ENCODE data around the gene ASPRV1. TPM values are rescaled to one million over a fixed set of nuclear protein-coding genes. Genes with fewer than 3 reads are reported as not detected.

ASPRV1 gene
- total RNA-seq, 1 donor from 2014 or later = 0.26 TPM

- Histone ChIP-seq H3K36me3 (ENCODE audit: control insufficient read depth, insufficient read depth, low read length) (no peaks in the 10 kb centered on the region), H3K4me3 (ENCODE audit: low read depth, low read length) (no peak overlapping the region), H3K27me3 (ENCODE audit: control insufficient read depth, insufficient read depth, low read length) (no peaks in the 10 kb centered on the region)
- no peak for FAIRE-seq
- DNase-seq (ENCODE audit: low read depth) = no peak
- TF ChIP-seq CTCF (IDR thresholded peaks at IDR 0.05; ENCODE audit: insufficient read depth, low read length, severe bottlenecking) = no peak
Observed at GRCh38 chr2:69998761-69999160, 37.3 kb upstream of the ASPRV1 start.

- TF ChIP-seq CTCF (IDR thresholded peaks at IDR 0.05; ENCODE audit: insufficient read depth, low read length, severe bottlenecking) = no peak
- H3K36me3 ChIP-seq (ENCODE audit: control insufficient read depth, insufficient read depth, low read length) = no peaks in the 10 kb centered on the region
- H3K27me3 ChIP-seq (ENCODE audit: control insufficient read depth, insufficient read depth, low read length) = no peaks in the 10 kb centered on the region
- FAIRE-seq (peak; percentile 36), DNase-seq (ENCODE audit: low read depth) (peak; percentile 96)
- H3K4me3 ChIP-seq (ENCODE audit: low read depth, low read length) = no peak overlapping the region
Observed at GRCh38 chr2:69997015-69997830, 35.8 kb upstream of the ASPRV1 start.

- Histone ChIP-seq H3K4me3 (ENCODE audit: low read depth, low read length) (no peak overlapping the region), H3K27me3 (ENCODE audit: control insufficient read depth, insufficient read depth, low read length) (no peaks in the 10 kb centered on the region), H3K36me3 (ENCODE audit: control insufficient read depth, insufficient read depth, low read length) (no peaks in the 10 kb centered on the region)
- DNase-seq (ENCODE audit: low read depth) (no peak), FAIRE-seq (no peak)
- TF ChIP-seq CTCF (IDR thresholded peaks at IDR 0.05; ENCODE audit: insufficient read depth, low read length, severe bottlenecking) = no peak
Observed at GRCh38 chr2:69995511-69995910, 34.1 kb upstream of the ASPRV1 start.

- Histone ChIP-seq H3K4me3 (ENCODE audit: low read depth, low read length) (no peak overlapping the region), H3K27me3 (ENCODE audit: control insufficient read depth, insufficient read depth, low read length) (no peaks in the 10 kb centered on the region), H3K36me3 (ENCODE audit: control insufficient read depth, insufficient read depth, low read length) (no peaks in the 10 kb centered on the region)
- DNase-seq (ENCODE audit: low read depth) = no peak
- no peak for TF ChIP-seq CTCF (IDR thresholded peaks at IDR 0.05; ENCODE audit: insufficient read depth, low read length, severe bottlenecking)
- no peak for FAIRE-seq
Observed at GRCh38 chr2:69994166-69994565, 32.7 kb upstream of the ASPRV1 start.

GRCh38 chr2:69993708-69994107 is 32.3 kb upstream of the ASPRV1 start:
- Histone ChIP-seq H3K27me3 (ENCODE audit: control insufficient read depth, insufficient read depth, low read length) (no peaks in the 10 kb centered on the region), H3K4me3 (ENCODE audit: low read depth, low read length) (no peak overlapping the region), H3K36me3 (ENCODE audit: control insufficient read depth, insufficient read depth, low read length) (no peaks in the 10 kb centered on the region)
- TF ChIP-seq CTCF (IDR thresholded peaks at IDR 0.05; ENCODE audit: insufficient read depth, low read length, severe bottlenecking) = no peak
- FAIRE-seq (no peak), DNase-seq (ENCODE audit: low read depth) (no peak)

All from bronchial epithelial cell (primary cell).